Mesothelial cell of epicardium (in vitro differentiated cells): Measurements from ENCODE around the gene SGCA. TPM values are rescaled to one million over a fixed set of nuclear protein-coding genes. Genes with fewer than 3 reads are reported as not detected.

Source experiments
- DNase-seq, 2 experiments: peaks; one replicate each; pipeline ENCODE4 v3.0.0; 2021; ENCODE audit warnings: low spot score in 2 of 2; ENCODE audit not compliant: unreplicated experiment in 2 of 2
- H3K27ac Mint-ChIP-seq: 2 replicates; pipeline ENCODE4 v1.8.0; 2021; ENCODE audit warnings: mixed read lengths
- H3K27me3 Mint-ChIP-seq: 2 replicates; pipeline ENCODE4 v1.8.0; 2021; ENCODE audit warnings: low read depth, mixed read lengths
- H3K36me3 Mint-ChIP-seq: 2 replicates; pipeline ENCODE4 v1.8.0; 2021; ENCODE audit warnings: mixed read lengths
- H3K4me1 Mint-ChIP-seq: 2 replicates; pipeline ENCODE4 v1.8.0; 2021; ENCODE audit warnings: mixed read lengths
- H3K4me3 Mint-ChIP-seq: 2 replicates; pipeline ENCODE4 v1.8.0; 2021; ENCODE audit warnings: mild to moderate bottlenecking, moderate library complexity, mixed read lengths
- H3K9me3 Mint-ChIP-seq: 2 replicates; pipeline ENCODE4 v1.8.0; 2021; ENCODE audit warnings: mixed read lengths
- CTCF ChIP-seq: fragments of 200-600 bp; sonication (generic); IDR thresholded peaks from one replicate; pipeline ENCODE4 v1.5.0; 2021; ENCODE audit warnings: antibody characterized with exemption; ENCODE audit not compliant: unreplicated experiment
- total RNA-seq: library from RNA; stranded (reverse); gene quantifications from 3 replicates; pipeline ENCODE4 v1.2.1, GENCODE V29; 2021

SGCA gene
- total RNA-seq, 1 donor from 2014 or later: not detected

GRCh38 chr17:50170662-50171370 is 5.0 kb downstream of the SGCA start:
- Mint-ChIP-seq H3K36me3 (no peaks in the 10 kb centered on the region), H3K4me3 (no peak overlapping the region), H3K9me3 (no peaks in the 10 kb centered on the region), H3K27ac (no peak overlapping the region), H3K27me3 (no peaks in the 10 kb centered on the region), H3K4me1 (peaks cover 20% of the 10 kb centered on the region)
- no peak for DNase-seq
- TF ChIP-seq CTCF: no peak

DNA sequence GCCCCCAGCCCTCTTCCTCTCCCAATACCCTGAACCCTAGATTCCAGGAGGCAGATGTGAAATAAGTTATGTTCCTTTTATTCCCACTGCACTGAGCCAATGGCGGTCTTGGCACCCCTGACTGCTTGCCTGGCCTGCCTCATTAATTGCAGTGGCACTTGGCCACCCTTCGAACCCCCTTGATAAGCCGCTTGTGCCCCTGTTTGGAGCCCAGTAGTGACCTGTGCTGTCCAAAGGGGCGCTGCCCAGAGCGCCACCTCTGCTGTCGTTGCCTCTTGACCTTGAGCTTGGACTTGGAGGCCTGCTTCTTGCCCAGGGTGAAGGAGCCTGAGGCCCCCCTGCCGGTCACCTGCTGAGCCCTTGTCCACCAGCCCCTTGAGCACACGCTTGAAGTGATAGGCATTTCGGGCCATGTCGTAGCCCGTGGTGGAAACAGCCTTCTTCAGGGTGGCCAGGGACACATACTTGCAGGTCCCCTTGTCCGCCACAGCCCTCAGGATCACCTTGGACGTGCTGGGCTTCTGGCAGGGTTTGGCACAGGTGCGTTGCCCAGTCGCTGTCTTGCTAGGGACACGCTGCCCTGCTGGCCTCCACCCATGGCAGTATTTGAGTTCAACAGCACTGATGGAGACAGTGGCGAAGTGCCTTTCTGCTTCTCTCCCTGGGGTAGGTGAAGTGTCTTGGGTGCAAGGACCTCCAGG is 5.7 kb downstream of the SGCA start:
- DNase-seq: no peak
- Mint-ChIP-seq H3K27me3 (no peaks in the 10 kb centered on the region), H3K27ac (peak overlapping the region; percentile 30), H3K9me3 (no peaks in the 10 kb centered on the region), H3K36me3 (no peaks in the 10 kb centered on the region), H3K4me3 (no peak overlapping the region), H3K4me1 (peaks cover 24% of the 10 kb centered on the region)
- TF ChIP-seq CTCF: no peak

GRCh38 chr17:50172130-50172529 is 6.3 kb downstream of the SGCA start:
- no peak for TF ChIP-seq CTCF
- Mint-ChIP-seq H3K27me3 (no peaks in the 10 kb centered on the region), H3K9me3 (no peaks in the 10 kb centered on the region), H3K4me1 (peaks cover 29% of the 10 kb centered on the region), H3K27ac (peak overlapping the region; percentile 30), H3K36me3 (no peaks in the 10 kb centered on the region), H3K4me3 (no peak overlapping the region)
- DNase-seq: no peak

DNA sequence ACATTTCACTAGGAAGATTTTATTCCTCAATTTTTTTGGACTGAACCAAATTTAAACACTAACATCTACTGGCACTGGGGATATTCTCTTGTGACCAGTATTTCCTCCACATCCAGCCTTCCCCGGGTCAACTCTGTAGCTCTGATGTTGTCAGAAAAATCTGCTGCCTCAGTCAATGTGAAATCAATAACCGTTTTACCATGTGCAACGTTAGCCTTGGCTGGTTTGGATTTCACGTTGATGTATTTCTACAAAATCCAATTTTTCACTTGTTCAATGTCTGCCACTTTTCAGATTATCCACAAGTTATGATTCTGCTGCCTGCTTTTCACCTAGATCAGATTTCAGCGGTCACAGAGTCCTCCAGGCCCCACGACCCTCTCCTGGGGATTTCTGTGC is 7.1 kb downstream of the SGCA start:
- DNase-seq: no peak
- Mint-ChIP-seq H3K27ac (peak overlapping the region; percentile 97), H3K4me3 (no peak overlapping the region), H3K36me3 (no peaks in the 10 kb centered on the region), H3K9me3 (no peaks in the 10 kb centered on the region), H3K4me1 (peaks cover 36% of the 10 kb centered on the region), H3K27me3 (no peaks in the 10 kb centered on the region)
- no peak for TF ChIP-seq CTCF

- H3K4me1 Mint-ChIP-seq: peaks cover 41% of the 10 kb centered on the region
- TF ChIP-seq CTCF: no peak
- H3K4me3 Mint-ChIP-seq: no peak overlapping the region
- no peaks in the 10 kb centered on the region for H3K9me3 Mint-ChIP-seq
- H3K27ac Mint-ChIP-seq: peak overlapping the region; percentile 97
- no peaks in the 10 kb centered on the region for H3K36me3 Mint-ChIP-seq
- no peak for DNase-seq
- no peaks in the 10 kb centered on the region for H3K27me3 Mint-ChIP-seq
Observed at GRCh38 chr17:50173335-50173941, 7.6 kb downstream of the SGCA start.
